Activated CD4-positive, alpha-beta T cell treated with anti-CD3 and anti-CD28 coated beads, Interleukin-2, amount 10 ng/mL, durations not matched to agents 24 days and 14 days (primary cell): ENCODE results near the gene FSTL4. TPM values are rescaled to one million over a fixed set of nuclear protein-coding genes. Genes with fewer than 3 reads are reported as not detected.

Experiments
- DNase-seq: peaks from one replicate; pipeline ENCODE4 v3.0.0; 2022
- H3K27ac Mint-ChIP-seq: one replicate; pipeline ENCODE4 v1.8.0; 2022; ENCODE audit warnings: mild to moderate bottlenecking, mixed read lengths
- H3K27me3 Mint-ChIP-seq: one replicate; pipeline ENCODE4 v1.8.0; 2022; ENCODE audit warnings: mixed read lengths
- H3K36me3 Mint-ChIP-seq: one replicate; pipeline ENCODE4 v1.8.0; 2022; ENCODE audit warnings: low read depth, mild to moderate bottlenecking, mixed read lengths
- H3K4me1 Mint-ChIP-seq: one replicate; pipeline ENCODE4 v1.8.0; 2021; ENCODE audit warnings: mixed read lengths
- H3K4me3 Mint-ChIP-seq: one replicate; pipeline ENCODE4 v1.8.0; 2022; ENCODE audit warnings: mild to moderate bottlenecking, moderate library complexity, mixed read lengths
- H3K9me3 Mint-ChIP-seq: one replicate; pipeline ENCODE4 v1.8.0; 2021; ENCODE audit warnings: mixed read lengths
- intact Hi-C: fragments of 100-400 bp; cut with micrococcal nuclease; formaldehyde crosslinking; loops from one replicate; pipeline ENCODE4 v1.15.1; 2023
- total RNA-seq: library from RNA; stranded (reverse); gene quantifications from 2 replicates; pipeline ENCODE4 v1.2.3, GENCODE V29; 2022

The FSTL4 gene
- total RNA-seq, 1 donor from 2014 or later: 0.42 TPM

DNA sequence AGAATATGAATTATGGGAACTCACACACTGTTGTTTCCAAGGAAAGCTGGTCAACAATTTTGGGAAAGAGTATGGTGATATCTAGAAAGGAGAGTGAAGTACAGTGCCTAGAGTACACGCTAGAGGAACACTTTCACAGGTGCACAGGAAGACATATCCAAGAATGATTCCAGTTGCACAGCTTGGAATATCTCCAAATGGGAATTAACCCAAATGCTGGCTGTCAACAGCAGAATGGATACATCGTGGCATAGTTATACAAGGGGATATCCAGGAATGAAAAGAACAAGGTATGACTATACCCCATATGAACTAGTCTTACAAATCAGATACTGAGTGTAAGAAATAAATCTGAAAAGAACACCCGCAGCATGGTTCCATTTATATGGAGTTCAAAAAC lies 231.3 kb downstream of the FSTL4 start:
- Mint-ChIP-seq H3K4me1 (no peaks in the 10 kb centered on the region), H3K4me3 (no peak overlapping the region), H3K27ac (no peak overlapping the region), H3K36me3 (no peaks in the 10 kb centered on the region), H3K27me3 (peaks cover 17% of the 10 kb centered on the region), H3K9me3 (peaks cover 14% of the 10 kb centered on the region)
- no peak for DNase-seq
- intact Hi-C loops: no loop called here

DNA sequence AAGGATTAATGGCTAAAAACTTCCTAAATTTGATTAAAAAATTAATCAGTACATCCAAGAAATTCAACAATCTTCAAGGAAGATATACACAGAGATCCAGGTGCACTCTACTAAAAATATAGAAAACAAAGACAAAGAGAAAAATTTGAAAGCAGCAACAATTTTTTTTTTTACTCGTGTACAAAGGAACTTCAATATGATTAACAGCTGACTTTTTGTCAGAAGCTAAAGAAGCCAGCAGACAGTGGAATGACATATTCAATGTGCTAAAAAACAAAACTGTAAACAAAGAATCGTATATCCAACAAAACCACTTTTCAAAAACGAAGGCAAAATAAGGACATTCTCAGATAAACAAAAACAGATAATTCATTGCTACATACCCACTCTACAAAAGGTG lies 234.6 kb downstream of the FSTL4 start:
- no peak for DNase-seq
- intact Hi-C loops: no loop called here
- Mint-ChIP-seq H3K36me3 (no peaks in the 10 kb centered on the region), H3K4me3 (no peak overlapping the region), H3K9me3 (peaks cover 15% of the 10 kb centered on the region), H3K4me1 (no peaks in the 10 kb centered on the region), H3K27ac (no peak overlapping the region), H3K27me3 (peaks cover 16% of the 10 kb centered on the region)

DNA sequence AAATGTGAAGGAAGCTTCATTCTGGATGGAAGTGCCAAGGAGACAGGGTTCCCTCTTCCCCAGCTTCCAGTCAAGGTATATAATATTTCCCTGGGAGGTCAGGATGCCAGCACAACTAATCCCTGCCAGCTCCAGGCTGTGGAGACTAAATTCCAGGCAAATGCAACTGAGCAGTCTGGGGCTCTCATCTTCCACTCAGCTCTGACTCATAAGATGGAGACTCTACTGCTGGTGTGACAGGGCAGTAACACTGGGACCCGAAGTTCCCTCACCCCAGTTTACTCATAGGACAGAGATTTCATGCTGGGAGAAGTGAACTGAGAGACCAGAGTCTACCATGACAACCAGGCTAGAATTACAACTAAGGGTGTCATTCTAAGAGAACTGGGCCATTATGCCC lies 235.4 kb downstream of the FSTL4 start:
- Mint-ChIP-seq H3K27me3 (peaks cover 19% of the 10 kb centered on the region), H3K9me3 (peaks cover 15% of the 10 kb centered on the region), H3K27ac (no peak overlapping the region), H3K36me3 (no peaks in the 10 kb centered on the region), H3K4me1 (no peaks in the 10 kb centered on the region), H3K4me3 (no peak overlapping the region)
- no peak for DNase-seq
- intact Hi-C loops: no loop called here

DNA sequence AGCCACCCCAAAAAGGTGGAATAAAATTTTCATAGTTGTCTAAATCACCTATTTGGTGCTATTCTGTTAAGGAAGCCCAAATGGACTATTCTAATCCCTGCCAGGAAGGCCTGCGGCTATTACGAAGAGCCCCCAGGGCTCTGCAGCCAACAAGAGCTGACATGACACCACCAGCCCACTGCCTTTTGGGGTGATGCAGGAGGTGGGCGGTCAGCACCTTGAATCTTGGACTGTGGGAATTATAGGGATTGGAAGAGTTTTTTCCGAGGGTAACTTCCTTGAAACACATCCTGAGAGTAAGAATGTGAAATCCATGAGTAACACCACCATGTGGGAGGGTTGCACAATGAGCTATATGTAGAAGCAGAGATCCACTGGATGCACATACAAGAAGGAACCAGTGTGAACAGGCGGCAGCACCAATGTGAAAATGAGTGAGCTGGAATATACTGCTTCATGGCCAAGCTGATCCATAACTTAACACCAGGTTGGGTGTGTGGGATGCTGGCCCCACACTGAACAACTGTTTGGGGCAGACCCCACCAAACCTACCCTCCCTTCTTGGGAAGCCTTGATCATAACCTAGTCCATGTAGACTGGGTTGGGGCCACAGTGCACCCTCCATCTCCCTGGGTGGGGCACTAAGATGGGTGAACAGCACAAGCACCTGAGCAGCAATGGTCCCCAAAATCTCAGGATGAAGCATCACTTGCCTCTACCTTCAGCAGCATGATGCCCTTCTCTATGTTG lies 239.0 kb downstream of the FSTL4 start:
- H3K4me3 Mint-ChIP-seq: no peak overlapping the region
- peaks cover 15% of the 10 kb centered on the region for H3K9me3 Mint-ChIP-seq
- no peak for DNase-seq
- H3K36me3 Mint-ChIP-seq: no peaks in the 10 kb centered on the region
- H3K27ac Mint-ChIP-seq: no peak overlapping the region
- H3K27me3 Mint-ChIP-seq: peaks cover 13% of the 10 kb centered on the region
- H3K4me1 Mint-ChIP-seq: no peaks in the 10 kb centered on the region
- intact Hi-C loops: no loop called here

DNA sequence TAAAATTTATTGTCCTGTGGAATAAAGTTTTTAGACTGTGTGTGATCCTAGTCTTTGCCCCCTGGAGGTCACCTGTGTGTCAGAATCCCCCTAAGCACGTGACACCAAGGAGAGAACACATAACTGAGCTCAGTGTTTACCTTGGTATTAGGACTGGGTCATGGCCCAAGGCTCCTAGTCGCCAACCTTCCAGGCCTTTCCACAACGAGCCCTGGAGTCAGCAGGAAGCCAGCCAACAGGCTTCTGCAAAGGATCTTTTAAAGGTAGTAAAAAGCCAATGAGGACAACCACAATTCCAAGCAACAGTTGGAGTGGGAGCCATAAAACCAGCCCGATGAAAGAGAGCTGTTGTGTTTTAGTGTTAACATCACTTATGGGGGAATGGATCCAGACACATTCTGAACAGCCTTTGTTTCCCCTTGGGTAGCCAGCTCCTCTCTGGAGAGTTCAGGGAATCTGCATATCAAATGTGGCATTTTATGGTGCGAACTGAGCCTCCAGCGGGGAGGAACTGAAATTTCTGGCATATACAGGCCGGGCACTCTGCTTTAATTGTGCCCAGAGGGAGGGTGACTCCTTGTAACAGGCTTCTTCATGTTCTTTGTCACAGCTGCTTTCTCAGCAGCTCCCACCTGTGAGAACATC lies 239.9 kb downstream of the FSTL4 start:
- Mint-ChIP-seq H3K4me1 (no peaks in the 10 kb centered on the region), H3K9me3 (peaks cover 9% of the 10 kb centered on the region), H3K27me3 (peaks cover 7% of the 10 kb centered on the region), H3K36me3 (no peaks in the 10 kb centered on the region), H3K27ac (no peak overlapping the region), H3K4me3 (no peak overlapping the region)
- no peak for DNase-seq
- intact Hi-C loops: no loop called here

DNA sequence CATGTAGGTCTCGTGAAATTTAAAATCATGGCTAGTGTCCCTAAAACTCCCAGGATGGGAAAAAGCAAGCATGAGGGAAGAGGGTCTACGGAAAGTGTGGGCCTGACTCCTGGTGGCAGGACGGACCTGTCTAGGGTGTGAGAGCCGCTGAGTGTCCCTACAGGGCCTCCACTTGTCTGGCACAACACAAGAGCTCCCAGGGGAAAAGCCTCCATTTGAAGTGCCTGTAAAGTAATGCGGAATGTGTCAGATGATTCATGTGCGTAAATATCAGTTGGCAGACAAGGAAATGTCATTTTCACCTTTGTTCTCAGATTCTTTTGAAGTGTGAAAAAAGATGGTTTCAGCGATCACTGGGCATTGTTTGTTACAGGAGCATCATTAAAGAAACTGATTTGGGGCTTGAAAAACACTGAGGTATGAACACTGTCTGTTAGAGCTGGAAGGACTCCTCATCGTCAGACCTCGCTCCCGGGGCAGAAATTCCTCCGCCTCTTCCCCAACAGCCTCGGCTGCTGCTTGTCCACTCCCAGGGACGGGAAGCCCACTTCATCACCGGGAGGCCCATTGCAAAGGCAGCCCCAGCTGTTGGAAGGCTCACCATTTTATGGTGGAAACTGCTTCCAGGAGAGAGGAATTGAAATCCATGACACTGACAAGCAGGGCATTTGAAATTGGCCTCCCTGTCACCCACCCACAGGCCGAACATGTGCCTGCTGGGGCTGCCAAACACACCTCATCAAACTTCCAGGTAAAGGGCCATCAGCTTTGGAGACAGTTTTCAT lies 240.8 kb downstream of the FSTL4 start:
- intact Hi-C loops: no loop called here
- H3K27me3 Mint-ChIP-seq: peaks cover 5% of the 10 kb centered on the region
- H3K36me3 Mint-ChIP-seq: no peaks in the 10 kb centered on the region
- peaks cover 5% of the 10 kb centered on the region for H3K9me3 Mint-ChIP-seq
- H3K27ac Mint-ChIP-seq: no peak overlapping the region
- no peak for DNase-seq
- no peak overlapping the region for H3K4me3 Mint-ChIP-seq
- H3K4me1 Mint-ChIP-seq: no peaks in the 10 kb centered on the region

DNA sequence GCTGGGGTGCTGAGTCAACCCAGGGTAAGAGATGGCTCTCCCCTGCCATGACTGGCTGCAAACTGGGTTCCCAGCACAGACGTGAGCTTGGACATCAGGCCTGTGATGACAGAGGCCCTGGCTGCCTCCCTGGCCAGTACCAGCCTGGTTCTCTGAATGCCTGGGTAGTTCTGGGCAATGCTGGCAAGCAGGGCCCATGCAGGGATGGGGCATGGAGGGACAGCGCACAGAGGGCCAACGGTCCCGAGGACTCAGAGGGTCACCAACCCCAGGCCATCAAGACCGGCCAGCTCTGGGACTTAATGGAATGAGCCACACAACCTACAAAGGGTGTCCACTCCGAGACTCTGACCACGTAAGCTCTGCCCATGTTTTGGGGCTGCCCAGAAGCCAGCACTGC lies 241.4 kb downstream of the FSTL4 start:
- no peak overlapping the region for H3K27ac Mint-ChIP-seq
- DNase-seq: no peak
- H3K4me3 Mint-ChIP-seq: no peak overlapping the region
- peaks cover 5% of the 10 kb centered on the region for H3K27me3 Mint-ChIP-seq
- H3K4me1 Mint-ChIP-seq: no peaks in the 10 kb centered on the region
- intact Hi-C loops: no loop called here
- no peaks in the 10 kb centered on the region for H3K9me3 Mint-ChIP-seq
- H3K36me3 Mint-ChIP-seq: no peaks in the 10 kb centered on the region

DNA sequence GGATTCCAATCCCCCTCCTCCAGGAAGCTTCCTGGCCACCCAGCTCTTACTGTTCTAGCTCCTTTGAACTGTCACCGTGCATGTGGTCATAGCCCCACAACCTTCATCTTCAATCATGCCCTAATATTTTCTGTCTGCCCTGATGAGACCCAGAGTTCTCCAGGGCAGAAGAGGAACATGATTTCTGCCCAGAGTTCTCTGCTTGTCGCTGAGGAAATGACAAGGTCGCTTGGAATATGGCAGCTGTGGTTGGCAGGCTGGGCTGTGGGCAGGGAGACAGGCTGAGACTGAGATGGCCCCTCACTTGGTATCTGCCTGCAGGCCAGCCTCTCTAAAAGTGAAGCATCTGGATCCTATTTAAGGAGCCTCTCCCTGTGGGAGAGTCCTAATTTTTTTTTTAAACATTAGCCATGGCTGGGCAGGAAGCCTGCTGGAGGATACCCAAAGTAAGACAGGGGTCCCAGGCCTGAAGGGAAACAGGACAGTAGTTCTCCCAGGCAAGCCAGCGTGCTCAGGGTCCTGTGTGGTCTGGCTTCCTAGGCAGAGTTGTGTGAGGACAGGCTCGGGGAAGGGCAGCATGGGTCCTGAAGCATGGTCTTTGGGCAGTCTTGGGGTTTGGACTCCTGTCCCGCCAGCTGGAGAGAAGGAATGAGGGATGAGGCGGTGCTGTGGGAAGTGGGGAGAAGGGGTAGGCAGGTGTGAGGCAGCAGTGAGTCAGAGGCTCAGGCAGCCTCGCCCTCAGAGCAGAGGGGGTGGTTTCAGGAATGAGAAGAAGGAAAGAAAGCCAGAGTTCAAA lies 242.1 kb downstream of the FSTL4 start:
- Mint-ChIP-seq H3K27ac (no peak overlapping the region), H3K4me3 (no peak overlapping the region), H3K4me1 (no peaks in the 10 kb centered on the region), H3K27me3 (peaks cover 3% of the 10 kb centered on the region), H3K36me3 (no peaks in the 10 kb centered on the region), H3K9me3 (no peaks in the 10 kb centered on the region)
- DNase-seq: no peak
- intact Hi-C loops: no loop called here

DNA sequence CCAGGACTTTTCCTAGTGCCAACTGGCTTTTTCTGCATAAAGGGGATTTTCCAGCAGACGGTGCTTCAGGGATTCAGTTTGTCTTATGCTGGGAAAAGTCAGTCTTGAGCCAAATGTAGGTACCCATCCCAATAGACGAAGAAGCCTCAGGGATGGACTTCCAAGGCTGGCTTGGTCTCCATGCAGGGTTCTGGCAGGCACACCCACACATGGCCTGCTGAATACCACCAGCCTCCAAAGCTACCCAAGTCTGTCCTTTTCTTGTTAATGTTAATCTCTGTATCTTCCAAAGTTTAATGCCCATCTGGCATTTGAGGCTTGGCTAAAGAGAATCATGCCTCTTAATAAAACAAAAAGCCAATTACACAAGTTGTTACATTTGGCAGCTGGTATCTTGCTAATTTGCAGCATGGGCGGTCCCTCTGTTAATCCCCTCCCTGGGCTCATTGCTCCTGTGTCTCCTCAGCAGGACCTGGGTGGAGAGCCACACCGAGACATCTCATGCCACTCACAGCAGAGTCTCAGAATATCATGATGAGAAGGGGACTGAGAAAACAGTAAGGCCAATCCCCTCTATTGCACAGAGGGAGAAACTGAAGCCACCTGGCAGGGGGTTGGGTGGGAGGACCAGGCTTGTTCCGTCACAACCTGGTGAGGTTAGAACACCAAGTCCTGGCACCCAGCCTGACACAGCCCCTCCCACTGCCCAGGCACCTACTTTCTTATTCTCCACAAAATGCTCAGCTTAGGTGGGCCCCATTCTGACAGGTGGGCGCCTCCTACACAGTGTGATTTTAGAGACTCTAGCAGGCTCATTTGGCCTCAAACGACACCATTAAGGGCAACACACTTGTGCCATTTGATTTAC lies 243.2 kb downstream of the FSTL4 start:
- Mint-ChIP-seq H3K27ac (no peak overlapping the region), H3K27me3 (peaks cover 5% of the 10 kb centered on the region), H3K4me3 (no peak overlapping the region), H3K36me3 (no peaks in the 10 kb centered on the region), H3K9me3 (no peaks in the 10 kb centered on the region), H3K4me1 (no peaks in the 10 kb centered on the region)
- no peak for DNase-seq
- intact Hi-C loops: no loop called here

DNA sequence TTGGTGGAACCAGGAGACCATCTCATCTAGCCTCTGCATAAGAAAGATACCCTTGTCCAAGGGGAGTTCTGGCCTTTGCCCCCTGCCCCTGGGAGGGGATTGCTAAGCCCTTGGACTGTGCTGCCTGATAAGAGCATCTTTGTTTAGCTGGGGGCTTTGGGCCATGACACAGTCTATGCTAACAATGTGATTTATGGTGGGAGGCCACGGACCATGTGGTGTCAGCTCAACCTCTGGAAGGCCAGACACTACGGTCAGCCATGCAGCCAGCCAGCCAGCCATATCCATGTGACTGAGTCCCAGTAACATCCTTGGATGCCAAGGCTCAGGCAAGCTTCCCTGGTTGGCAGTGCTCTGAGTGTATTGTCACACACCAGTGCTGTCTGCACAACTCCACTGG lies 244.4 kb downstream of the FSTL4 start:
- no peak overlapping the region for H3K27ac Mint-ChIP-seq
- intact Hi-C loops: no loop called here

DNA sequence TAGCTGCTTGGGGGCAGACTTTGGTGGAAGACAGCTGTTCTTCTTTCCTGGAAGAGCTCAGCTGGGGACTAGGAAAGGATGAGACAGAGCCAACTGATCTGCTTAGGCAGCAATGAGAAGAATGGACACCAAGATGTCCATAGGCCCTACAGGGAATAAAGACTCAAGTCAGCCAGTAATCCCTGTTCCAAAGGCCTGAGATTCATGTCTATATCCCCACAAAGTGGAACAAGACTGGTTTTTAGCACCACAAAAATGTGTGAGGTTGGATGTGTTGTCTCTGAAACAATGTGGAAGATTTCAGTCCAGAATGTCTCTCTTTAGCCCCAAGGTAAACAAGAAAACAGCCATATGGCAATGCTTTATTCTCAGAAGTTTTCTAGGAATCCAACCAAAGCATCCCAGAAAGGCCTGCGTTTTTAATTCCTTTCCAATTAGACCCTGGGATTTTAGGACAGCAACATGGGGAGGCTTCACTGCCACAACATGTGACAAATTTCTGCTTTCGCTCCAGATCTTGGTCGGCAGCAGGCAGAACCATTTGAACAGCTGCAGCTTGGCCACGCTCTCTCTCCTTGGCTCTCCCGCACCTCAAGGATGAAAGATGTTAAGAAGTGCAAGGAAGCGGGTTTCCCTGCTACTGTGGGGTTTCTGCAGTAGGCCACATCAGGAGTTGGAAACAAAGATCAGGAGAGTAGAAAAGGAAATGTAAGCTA lies 245.1 kb downstream of the FSTL4 start:
- DNase-seq: no peak
- H3K9me3 Mint-ChIP-seq: no peaks in the 10 kb centered on the region
- H3K27me3 Mint-ChIP-seq: peaks cover 6% of the 10 kb centered on the region
- H3K4me3 Mint-ChIP-seq: no peak overlapping the region
- no peaks in the 10 kb centered on the region for H3K36me3 Mint-ChIP-seq
- intact Hi-C loops: no loop called here
- H3K4me1 Mint-ChIP-seq: no peaks in the 10 kb centered on the region
- H3K27ac Mint-ChIP-seq: no peak overlapping the region

More for the DNA sequence above, 244.4 kb downstream of the FSTL4 start:
- H3K36me3 Mint-ChIP-seq: no peaks in the 10 kb centered on the region
- H3K9me3 Mint-ChIP-seq: no peaks in the 10 kb centered on the region
- DNase-seq: no peak
- peaks cover 5% of the 10 kb centered on the region for H3K27me3 Mint-ChIP-seq
- no peaks in the 10 kb centered on the region for H3K4me1 Mint-ChIP-seq
- no peak overlapping the region for H3K4me3 Mint-ChIP-seq

DNA sequence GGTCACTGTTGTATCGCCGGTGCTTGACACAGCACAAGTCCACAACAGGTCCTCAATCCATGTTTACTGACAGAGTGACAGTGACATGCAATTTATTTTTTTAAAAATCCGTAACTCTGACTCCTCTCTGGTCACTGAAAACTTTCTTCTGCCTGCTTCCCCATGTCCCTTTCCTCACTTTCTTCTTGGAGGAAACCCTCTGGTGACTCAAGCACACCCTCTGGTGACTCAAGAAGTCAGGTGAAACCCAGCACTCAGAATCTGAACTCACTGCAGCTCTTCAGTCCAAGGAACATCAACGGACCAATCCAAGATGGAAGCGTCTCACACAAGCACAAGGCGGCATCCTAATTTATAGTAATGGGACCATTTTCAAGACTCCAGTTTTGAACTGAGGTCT lies 245.9 kb downstream of the FSTL4 start:
- Mint-ChIP-seq H3K9me3 (no peaks in the 10 kb centered on the region), H3K36me3 (no peaks in the 10 kb centered on the region), H3K27me3 (peaks cover 5% of the 10 kb centered on the region), H3K27ac (no peak overlapping the region), H3K4me3 (no peak overlapping the region), H3K4me1 (no peaks in the 10 kb centered on the region)
- DNase-seq: no peak
- intact Hi-C loops: loop anchor here (1.0 kb wide), 1 partner anchor 255 kb away; no protein-coding TSS in a partner anchor
